Brain microvascular endothelial cell (primary cell): ENCODE data around the gene GPR152.

Experiments
- DNase-seq: peaks from one replicate; pipeline ENCODE4 v3.0.0-alpha.2; 2020
- H3K27ac ChIP-seq: fragments of 250-450 bp; sonication (Bioruptor Pico); 2 replicates; pipeline ENCODE4 v1.5.1; 2020; ENCODE audit warnings: mild to moderate bottlenecking, moderate library complexity
- H3K27me3 ChIP-seq: fragments of 250-450 bp; sonication (Bioruptor Pico); replicated peaks from 2 replicates; pipeline ENCODE4 v1.5.1; 2020; ENCODE audit warnings: mild to moderate bottlenecking
- H3K36me3 ChIP-seq: fragments of 250-450 bp; sonication (Bioruptor Pico); replicated peaks from 2 replicates; pipeline ENCODE4 v1.5.1; 2020; ENCODE audit warnings: mild to moderate bottlenecking
- H3K4me3 ChIP-seq: 2 replicates; pipeline ENCODE4 v1.5.1; 2011; ENCODE audit warnings: low read depth, mild to moderate bottlenecking, control low read depth, low read length, moderate library complexity
- CTCF ChIP-seq: IDR thresholded peaks from 2 replicates; pipeline ENCODE4 v1.5.1; 2011; ENCODE audit warnings: low read depth, mild to moderate bottlenecking, moderate library complexity, low read length, control low read depth, inconsistent platforms; ENCODE audit errors: missing control alignments
- in situ Hi-C: cut with HindIII; loops from 2 replicates; pipeline ENCODE4 v1.10.0; 2017; ENCODE audit warnings: low sequenced_read_pairs, low pct_ligation_motif_present

GPR152 gene

DNA sequence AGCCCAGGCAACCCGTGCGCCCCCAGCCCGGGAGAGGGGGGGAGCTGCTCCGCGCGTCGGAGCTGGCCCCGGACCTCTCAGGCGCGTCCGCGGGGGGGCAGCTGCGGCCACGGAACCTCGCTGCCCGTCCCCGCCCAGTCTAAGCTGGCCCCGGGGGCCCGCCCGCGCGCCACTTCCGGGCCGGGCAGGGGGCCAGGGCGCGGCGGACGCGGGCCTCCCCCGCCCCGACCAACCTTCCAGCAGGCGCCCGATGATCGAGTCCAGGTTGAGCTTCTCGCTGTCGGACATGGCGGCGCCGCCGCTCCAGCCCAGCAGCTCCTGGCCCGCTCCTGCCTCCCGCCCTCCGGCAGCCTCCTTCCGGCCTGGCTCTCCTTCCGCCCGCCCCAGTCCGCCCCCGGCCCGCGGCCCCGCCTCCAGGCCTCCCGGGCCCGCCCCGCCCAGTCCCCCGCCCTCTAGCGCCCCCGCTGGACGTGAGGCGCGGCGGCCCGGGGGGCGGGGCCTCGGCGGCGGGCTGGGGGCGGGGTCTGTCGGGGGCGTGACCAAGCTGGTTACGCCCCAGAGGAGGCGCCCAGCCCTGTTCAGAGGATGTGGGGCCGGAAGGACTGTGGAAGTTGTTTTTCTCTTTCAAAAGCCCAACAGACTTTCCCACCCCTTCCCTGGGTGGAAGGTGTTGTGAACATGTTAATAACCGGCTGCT lies 50.9 kb downstream of the GPR152 start, which contains the start of gene PPP1CA:
PPP1CA (minus strand) TSS at position 364 of the 697 bp plus-strand sequence; CDS start at position 288, 76 bp downstream.
- in situ Hi-C loops: no loop called here
- peaks cover 31% of the 10 kb centered on the region for H3K36me3 ChIP-seq
- peak; percentile 23 for TF ChIP-seq CTCF

More for the DNA sequence above, 50.9 kb downstream of the GPR152 start, which contains the start of gene PPP1CA:
- H3K27ac ChIP-seq: peak within 1 kb of the TSS; percentile 80
- peak; percentile 69 for DNase-seq
- peak within 1 kb of the TSS; percentile 85 for H3K4me3 ChIP-seq
- no peaks in the 10 kb centered on the region for H3K27me3 ChIP-seq
